HepG2 (cell line): ENCODE measurements around the gene SYPL2. TPM values are rescaled to one million over a fixed set of nuclear protein-coding genes. Genes with fewer than 3 reads are reported as not detected.

ENCODE experiments used
- ADNP ChIP-seq: sonication (generic); formaldehyde crosslinking; IDR thresholded peaks from 2 replicates; pipeline ENCODE4 v1.4.0; 2020; ENCODE audit warnings: missing genetic modification reagents
- CSRNP1 ChIP-seq: sonication (generic); formaldehyde crosslinking; IDR thresholded peaks from 2 replicates; pipeline ENCODE4 v1.8.1; 2023; ENCODE audit warnings: mild to moderate bottlenecking, missing genetic modification reagents
- CTCF ChIP-seq: sonication (generic); formaldehyde crosslinking; IDR thresholded peaks from 2 replicates; pipeline ENCODE4 v1.5.0; 2020; ENCODE audit warnings: mild to moderate bottlenecking, missing genetic modification reagents, moderate library complexity
- DMAP1 ChIP-seq: IDR thresholded peaks from 2 replicates; pipeline ENCODE4 v1.6.1; 2016
- GRHL1 ChIP-seq: sonication (generic); formaldehyde crosslinking; conservative IDR thresholded peaks from 2 replicates; pipeline ENCODE4 v1.8.0; 2022; ENCODE audit warnings: missing genetic modification reagents
- IRF1 ChIP-seq: sonication (generic); formaldehyde crosslinking; IDR thresholded peaks from 2 replicates; pipeline ENCODE4 v1.4.0; 2020; ENCODE audit warnings: low read depth, mild to moderate bottlenecking, missing genetic modification reagents
- JDP2 ChIP-seq: sonication (generic); formaldehyde crosslinking; IDR thresholded peaks from 2 replicates; pipeline ENCODE4 v1.8.1; 2022; ENCODE audit warnings: missing genetic modification reagents, borderline replicate concordance
- JUND ChIP-seq: sonication (generic); formaldehyde crosslinking; IDR thresholded peaks from 2 replicates; pipeline ENCODE4 v1.8.0; 2022; ENCODE audit warnings: mild to moderate bottlenecking, missing genetic modification reagents
- MYNN ChIP-seq: sonication (generic); formaldehyde crosslinking; IDR thresholded peaks from 2 replicates; pipeline ENCODE4 v1.4.0; 2020; ENCODE audit warnings: mild to moderate bottlenecking, low read depth, missing genetic modification reagents
- NBN ChIP-seq: fragments of 450-650 bp; conservative IDR thresholded peaks from 2 replicates; pipeline ENCODE4 v1.6.1; 2017
- PITX1 ChIP-seq: sonication (generic); formaldehyde crosslinking; IDR thresholded peaks from 2 replicates; pipeline ENCODE4 v1.5.1; 2020; ENCODE audit warnings: mild to moderate bottlenecking, missing genetic modification reagents
- RELA ChIP-seq: sonication (generic); formaldehyde crosslinking; IDR thresholded peaks from 2 replicates; pipeline ENCODE4 v1.4.0; 2020; ENCODE audit warnings: missing genetic modification reagents
- SAP130 ChIP-seq: IDR thresholded peaks from 2 replicates; pipeline ENCODE4 v1.6.1; 2016; ENCODE audit warnings: low read depth
- SMC3 ChIP-seq: IDR thresholded peaks from 2 replicates; pipeline ENCODE4 v1.6.1; 2011; ENCODE audit warnings: low read length, improper control_type of control experiment
- SMYD3 ChIP-seq: sonication (generic); formaldehyde crosslinking; IDR thresholded peaks from 2 replicates; pipeline ENCODE4 v1.8.1; 2023; ENCODE audit warnings: mild to moderate bottlenecking, missing genetic modification reagents
- SRY ChIP-seq: sonication (generic); formaldehyde crosslinking; IDR thresholded peaks from 2 replicates; pipeline ENCODE4 v1.8.0; 2022; ENCODE audit warnings: mild to moderate bottlenecking, missing genetic modification reagents
- XBP1 ChIP-seq: sonication (generic); formaldehyde crosslinking; IDR thresholded peaks from 2 replicates; pipeline ENCODE4 v1.5.0; 2020; ENCODE audit warnings: missing genetic modification reagents
- ZBTB21 ChIP-seq: sonication (generic); formaldehyde crosslinking; IDR thresholded peaks from 2 replicates; pipeline ENCODE4 v1.4.0; 2020; ENCODE audit warnings: missing genetic modification reagents
- ZNF230 ChIP-seq: sonication (generic); formaldehyde crosslinking; IDR thresholded peaks from 2 replicates; pipeline ENCODE4 v1.4.0; 2020; ENCODE audit warnings: mild to moderate bottlenecking, missing genetic modification reagents
- ZNF253 ChIP-seq: sonication (generic); formaldehyde crosslinking; IDR thresholded peaks from 2 replicates; pipeline ENCODE4 v1.8.0; 2022; ENCODE audit warnings: mild to moderate bottlenecking, missing genetic modification reagents, borderline replicate concordance
- ZNF282 ChIP-seq: fragments of 450-650 bp; IDR thresholded peaks from 2 replicates; pipeline ENCODE4 v1.6.1; 2018; ENCODE audit not compliant: partially characterized antibody
- ZNF33B ChIP-seq: sonication (generic); formaldehyde crosslinking; IDR thresholded peaks from 2 replicates; pipeline ENCODE4 v1.5.1; 2020; ENCODE audit warnings: mild to moderate bottlenecking, missing genetic modification reagents
- ZNF580 ChIP-seq: IDR thresholded peaks from 2 replicates; pipeline ENCODE4 v1.6.1; 2016; ENCODE audit warnings: low read depth, borderline replicate concordance
- ZNF616 ChIP-seq: sonication (generic); formaldehyde crosslinking; IDR thresholded peaks from 2 replicates; pipeline ENCODE4 v1.5.0; 2020; ENCODE audit warnings: low read depth, mild to moderate bottlenecking, missing genetic modification reagents
- ZNF737 ChIP-seq: sonication (generic); formaldehyde crosslinking; IDR thresholded peaks from 2 replicates; pipeline ENCODE4 v1.5.0; 2020; ENCODE audit warnings: missing genetic modification reagents, mild to moderate bottlenecking, borderline replicate concordance
- ZNF773 ChIP-seq: sonication (generic); formaldehyde crosslinking; IDR thresholded peaks from 2 replicates; pipeline ENCODE4 v1.4.0; 2020; ENCODE audit warnings: missing genetic modification reagents, borderline replicate concordance
- polyA plus RNA-seq, 8 experiments: library from polyadenylated mRNA; depleted of rRNA in 3 of 8; stranded (reverse) in 7 of 8; unstranded in 1 of 8; fragments of >200 nt; fragmentation: Illumina TruSeq in 4 of 8; extraction: Trizol in 4 of 8; gene quantifications; 2 replicates each; pipeline versions ENCODE4 v1.2.1 to v1.2.3, GENCODE V29; 2011 to 2016; ENCODE audit warnings: low read depth in 4 of 8, missing spikeins in 1 of 8, mixed read lengths in 1 of 8; ENCODE audit not compliant: insufficient read depth in 1 of 8
- total RNA-seq, 5 experiments: library from RNA; depleted of rRNA; stranded (reverse); fragments of >200 nt; fragmentation: Illumina TruSeq; extraction: Trizol; gene quantifications; 2 replicates each; pipeline ENCODE4 v1.2.3, GENCODE V29; 2016; ENCODE audit warnings: low read depth in 1 of 5

Gene SYPL2
- total and polyA plus RNA-seq, 2 of the 13 experiments (the other 11 are each of a cell fraction or from before 2014, with no cell fraction given), result 0.17 to 0.24 TPM

GRCh38 chr1:109425391-109426280 lies 40.7 kb upstream of the SYPL2 start (continued):
- no peak for TF ChIP-seq ADNP
- no peak; the same call in 1 of the 2 replicates for TF ChIP-seq SMC3
- TF ChIP-seq SMYD3 (CRISPR knock-in tag), result no peak
- TF ChIP-seq ZNF773 (CRISPR knock-in tag), result 0 out of 2 replicates have a peak, but pooled peaks have one; percentile 46
- TF ChIP-seq JUND (CRISPR knock-in tag), result no peak
- TF ChIP-seq ZNF230 (CRISPR knock-in tag), result no peak; the same call in 1 of the 2 replicates
- TF ChIP-seq ZBTB21 (CRISPR knock-in tag), result no peak
- TF ChIP-seq ZNF282, result no peak
- TF ChIP-seq XBP1 (CRISPR knock-in tag), result no peak
- no peak for TF ChIP-seq JDP2
- no peak for TF ChIP-seq DMAP1 (CRISPR knock-in tag)
- no peak for TF ChIP-seq ZNF253 (CRISPR knock-in tag)
- no peak for TF ChIP-seq ZNF33B
- TF ChIP-seq PITX1 (CRISPR knock-in tag), result no peak
- no peak for TF ChIP-seq CSRNP1 (CRISPR knock-in tag)
- peak; percentile 10; the same call in 1 of the 2 replicates for TF ChIP-seq CTCF
- TF ChIP-seq GRHL1, result no peak
- no peak for TF ChIP-seq RELA (CRISPR knock-in tag)
- TF ChIP-seq ZNF737 (CRISPR knock-in tag), result no peak
- 0 out of 2 replicates have a peak, but pooled peaks have one; percentile 21 for TF ChIP-seq SRY (CRISPR knock-in tag)
- TF ChIP-seq ZNF580, result no peak
- TF ChIP-seq MYNN (CRISPR knock-in tag), result no peak
- no peak for TF ChIP-seq SAP130 (CRISPR knock-in tag)
- TF ChIP-seq ZNF616 (CRISPR knock-in tag), result no peak
- no peak for TF ChIP-seq IRF1 (CRISPR knock-in tag)
- no peak for TF ChIP-seq NBN
